Urinary bladder (tissue), 4 donors: ENCODE results near the gene UBASH3B. TPM values are rescaled to one million over a fixed set of nuclear protein-coding genes. Genes with fewer than 3 reads are reported as not detected.
"Not testable (repeated sequence)": the region's sequence is repeated elsewhere in the genome, so short reads cannot be mapped to it uniquely, and the experiment has no call there.

Experiments
- DNase-seq: peaks from one replicate; pipeline ENCODE4 v3.0.0-alpha.2; 2015; ENCODE audit errors: extremely low spot score
- H3K27ac ChIP-seq: one replicate; pipeline ENCODE4 v1.5.1; 2013; ENCODE audit warnings: low read depth, mild to moderate bottlenecking, moderate library complexity
- H3K36me3 ChIP-seq: one replicate; pipeline ENCODE4 v1.6.1; 2013; ENCODE audit warnings: mild to moderate bottlenecking, moderate library complexity; ENCODE audit not compliant: insufficient read depth
- H3K4me1 ChIP-seq: one replicate; pipeline ENCODE4 v1.6.1; 2013; ENCODE audit warnings: mild to moderate bottlenecking, moderate library complexity; ENCODE audit not compliant: insufficient read depth
- H3K4me3 ChIP-seq: one replicate; pipeline ENCODE4 v1.5.1; 2013; ENCODE audit warnings: low read depth, low read length
- WGBS: extraction: QIAGEN DNeasy Blood & Tissue Kit; methylation state at CpG from one replicate; pipeline ENCODE4 v1.1.7; 2013; 5-methylcytosine and 5-hydroxymethylcytosine counted together
- polyA plus RNA-seq: library from polyadenylated mRNA; stranded (reverse); fragments of 200-250 nt; gene quantifications from one replicate; pipeline ENCODE4 v1.2.3, GENCODE V29; 2013
- total RNA-seq: library from RNA; depleted of rRNA; stranded (reverse); fragments of >200 nt; gene quantifications from one replicate; pipeline ENCODE4 v1.2.3, GENCODE V29; 2014
- donor health status: healthy with polysubstance abuse.
- donor health status: healthy.

Gene UBASH3B
- total and polyA plus RNA-seq, 2 donors = 1.6 to 11.4 TPM

DNA sequence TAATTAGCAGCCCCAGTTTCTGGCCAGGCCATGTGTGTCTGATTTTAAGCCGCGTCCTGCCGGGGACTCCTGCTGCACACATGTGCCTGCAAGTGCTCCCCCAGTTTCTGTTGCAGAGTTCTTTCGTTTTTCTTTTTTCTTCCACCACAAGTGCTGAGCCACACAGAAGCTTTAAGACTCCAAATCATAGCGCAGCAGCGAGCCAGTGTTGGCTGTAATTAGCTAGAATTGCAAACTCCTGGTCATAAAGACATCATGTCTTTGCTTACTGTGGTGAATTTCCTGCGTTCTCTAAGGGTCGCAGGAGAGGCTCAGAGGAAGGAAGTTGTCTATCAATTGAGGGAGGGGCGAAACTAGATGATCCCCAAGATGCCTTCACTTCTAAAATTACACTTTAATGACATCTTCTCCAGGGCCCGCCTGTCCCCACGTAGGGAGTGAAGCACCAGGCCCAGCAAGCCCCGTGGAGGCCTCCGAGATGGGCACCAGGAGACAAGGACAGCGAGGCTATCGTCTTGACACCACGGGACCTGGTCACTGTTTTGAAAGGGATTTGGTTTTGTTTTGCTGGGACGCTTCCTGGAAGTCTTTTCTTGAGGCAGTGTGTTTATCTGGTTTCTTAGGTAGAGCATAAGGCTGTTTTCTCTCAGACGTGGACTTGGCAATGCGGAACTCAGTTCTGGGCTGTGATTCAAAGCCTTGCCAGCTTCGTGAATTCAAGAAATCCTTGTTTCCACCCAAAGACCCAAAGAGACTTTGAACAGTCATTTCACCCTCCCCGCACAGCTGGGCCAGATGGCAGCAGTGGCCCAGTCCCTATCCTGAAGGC, 71.8 kb downstream of the UBASH3B start:
- H3K4me3 ChIP-seq = no peak overlapping the region
- no peaks in the 10 kb centered on the region for H3K36me3 ChIP-seq
- peak overlapping the region; percentile 49 for H3K27ac ChIP-seq
- no peaks in the 10 kb centered on the region for H3K4me1 ChIP-seq
- no peak for DNase-seq
- 57% methylated on average over 21 of the region's 21 CpGs for WGBS

DNA sequence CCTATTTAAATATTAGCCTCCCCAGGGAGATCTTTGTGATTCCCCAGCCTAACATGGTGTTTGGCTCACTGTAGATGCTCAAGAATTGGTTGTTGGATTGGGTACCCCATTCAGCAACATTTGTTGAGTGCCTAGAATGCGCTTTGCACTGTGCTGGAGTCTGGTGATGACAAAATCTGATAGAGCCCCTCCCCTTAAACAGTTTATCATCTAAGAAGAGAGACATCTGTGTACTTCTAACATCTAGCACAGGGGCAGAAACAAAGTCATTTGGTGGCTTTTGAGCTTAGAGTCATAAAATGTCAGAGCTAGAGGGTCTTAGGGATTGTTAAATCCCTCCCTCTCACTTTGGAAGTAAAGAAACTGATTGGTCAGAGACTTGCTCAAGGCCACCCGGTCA, 73.0 kb downstream of the UBASH3B start:
- no peak for DNase-seq
- H3K4me3 ChIP-seq = no peak overlapping the region
- no peak overlapping the region for H3K27ac ChIP-seq
- H3K36me3 ChIP-seq = no peaks in the 10 kb centered on the region
- no peaks in the 10 kb centered on the region for H3K4me1 ChIP-seq
- 95% methylated on average over 2 of the region's 2 CpGs for WGBS

DNA sequence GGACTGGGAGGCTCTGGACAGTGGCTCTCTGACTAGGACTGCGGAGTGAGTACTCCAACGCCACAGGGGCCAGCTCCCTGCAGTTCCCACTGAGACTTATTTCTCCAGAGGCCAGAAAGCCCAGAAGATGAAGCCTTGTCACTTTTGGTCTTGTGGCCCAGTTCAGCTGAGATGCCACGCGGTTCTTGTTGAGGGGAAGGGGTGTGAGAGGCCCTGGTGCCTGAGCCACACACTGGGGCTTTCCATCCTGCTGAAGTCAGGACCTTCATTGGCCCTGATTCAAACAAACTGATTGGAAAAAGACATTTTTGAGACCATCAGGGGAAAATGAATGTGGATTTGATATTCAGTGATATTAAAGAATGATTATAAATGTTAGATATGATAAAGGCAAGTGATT, 73.6 kb downstream of the UBASH3B start:
- H3K27ac ChIP-seq = no peak overlapping the region
- H3K36me3 ChIP-seq = no peaks in the 10 kb centered on the region
- no peaks in the 10 kb centered on the region for H3K4me1 ChIP-seq
- DNase-seq = no peak
- no peak overlapping the region for H3K4me3 ChIP-seq
- WGBS = 84% methylated on average over 4 of the region's 4 CpGs

DNA sequence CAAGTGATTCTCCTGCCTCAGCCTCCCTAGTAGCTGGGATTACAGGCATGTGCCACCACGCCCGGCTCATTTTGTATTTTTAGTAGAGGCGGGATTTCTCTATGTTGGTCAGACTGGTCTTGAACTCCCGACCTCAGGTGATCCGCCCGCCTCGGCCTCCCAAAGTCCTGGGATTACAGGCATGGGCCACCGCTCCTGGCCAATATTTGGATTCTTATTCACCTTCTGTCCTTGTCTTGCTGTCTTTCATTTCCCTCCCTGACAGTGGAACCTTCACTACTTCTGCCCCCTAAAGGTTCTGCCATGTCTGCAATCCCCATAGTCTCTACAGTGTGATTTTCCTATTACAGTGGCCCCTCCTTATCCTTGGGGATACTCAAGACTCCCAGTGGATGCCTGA, 75.2 kb downstream of the UBASH3B start:
- H3K36me3 ChIP-seq, H3K4me1 ChIP-seq, H3K4me3 ChIP-seq, H3K27ac ChIP-seq, DNase-seq: not testable (repeated sequence)
- 98% methylated on average over 8 of the region's 8 CpGs for WGBS

DNA sequence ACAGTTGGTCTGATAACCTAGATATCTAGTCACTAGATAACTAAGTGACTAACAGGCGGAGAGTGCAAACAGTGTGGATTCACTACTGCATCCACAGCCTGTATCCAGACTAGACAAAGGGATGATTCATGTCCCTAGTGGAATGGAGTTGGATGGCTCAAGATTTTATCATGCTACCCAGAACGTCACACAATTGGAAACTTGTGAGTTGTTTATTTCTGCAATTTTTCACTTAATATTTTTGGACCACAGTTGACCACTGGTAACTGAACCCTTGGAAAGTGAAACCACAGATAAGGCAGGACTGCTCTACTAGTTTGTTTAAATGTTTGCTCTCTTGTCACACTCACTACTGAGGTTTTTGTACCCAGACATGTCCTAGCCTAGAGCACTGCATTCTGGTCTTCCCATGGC, 76.0 kb downstream of the UBASH3B start:
- DNase-seq = no peak
- WGBS = 66% methylated on average over 2 of the region's 2 CpGs
- H3K4me3 ChIP-seq = no peak overlapping the region
- H3K36me3 ChIP-seq = no peaks in the 10 kb centered on the region
- H3K4me1 ChIP-seq = peaks cover 3% of the 10 kb centered on the region
- no peak overlapping the region for H3K27ac ChIP-seq

DNA sequence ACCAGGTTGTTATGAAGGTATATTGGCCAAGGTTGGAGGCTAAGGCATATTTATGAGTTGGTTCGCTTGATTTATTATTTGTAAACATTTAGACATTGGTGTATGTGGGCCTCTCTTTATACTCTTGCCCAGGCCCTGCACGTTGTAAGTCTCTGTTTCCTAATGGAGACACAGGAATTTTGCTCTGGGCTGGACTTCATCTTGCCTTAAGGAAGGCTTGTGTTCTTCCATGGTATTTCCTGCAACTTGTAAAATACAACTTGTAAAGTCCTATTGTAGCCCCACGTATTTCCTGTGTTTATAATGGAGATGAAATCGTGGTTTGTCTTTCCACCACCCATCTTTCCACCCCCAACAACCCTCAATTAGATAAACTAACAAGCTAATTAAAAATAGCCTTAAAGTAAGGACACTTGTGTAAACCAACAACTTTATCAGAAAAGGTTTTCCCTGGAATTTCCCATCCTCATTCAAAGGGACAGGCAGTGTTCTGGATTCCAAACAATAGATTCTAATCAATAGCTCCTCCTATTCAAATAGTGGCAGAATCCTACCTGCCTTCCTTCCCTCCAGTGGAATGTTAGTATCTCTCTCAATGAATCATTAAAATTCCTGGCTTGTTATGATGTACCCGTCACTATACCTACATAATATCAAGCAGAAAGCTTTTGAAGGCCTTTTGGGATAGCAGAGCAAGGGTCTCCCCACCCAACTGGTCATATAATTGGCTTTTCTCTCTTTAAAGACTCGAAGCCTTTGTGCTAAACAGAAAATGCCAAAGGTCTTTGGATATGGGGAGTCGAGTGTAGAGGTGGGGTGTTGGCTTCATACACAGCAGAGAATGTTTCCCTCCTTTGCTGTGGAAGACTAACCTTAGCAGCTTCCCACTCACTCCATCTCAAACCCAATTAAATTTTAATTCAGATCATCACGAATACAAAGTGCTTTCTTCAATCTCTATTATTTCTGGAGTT, 77.1 kb downstream of the UBASH3B start:
- H3K4me1 ChIP-seq = peaks cover 3% of the 10 kb centered on the region
- no peak for DNase-seq
- H3K36me3 ChIP-seq = no peaks in the 10 kb centered on the region
- no peak overlapping the region for H3K4me3 ChIP-seq
- WGBS = 64% methylated on average over 8 of the region's 8 CpGs
- no peak overlapping the region for H3K27ac ChIP-seq

DNA sequence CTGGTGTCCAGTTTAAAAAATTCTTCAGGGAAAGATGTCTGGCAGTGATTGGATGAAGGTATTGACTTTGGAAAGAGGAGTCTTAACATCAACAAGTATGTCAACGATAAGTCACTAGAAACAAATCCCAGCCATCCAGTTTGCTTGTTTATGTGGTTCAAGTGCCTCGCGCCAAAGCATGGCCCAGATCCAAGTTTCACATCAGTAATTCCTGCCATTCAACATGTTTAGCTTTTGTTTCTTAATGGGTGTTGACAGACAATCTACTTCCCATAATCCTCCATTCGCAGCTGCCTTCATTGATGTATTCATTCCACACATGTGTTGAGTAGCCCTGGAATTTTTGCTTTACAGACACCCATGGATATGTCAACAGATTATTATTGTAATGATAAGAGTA, 77.8 kb downstream of the UBASH3B start:
- no peaks in the 10 kb centered on the region for H3K36me3 ChIP-seq
- peaks cover 3% of the 10 kb centered on the region for H3K4me1 ChIP-seq
- 27% methylated on average over 4 of the region's 4 CpGs for WGBS
- H3K27ac ChIP-seq = no peak overlapping the region
- H3K4me3 ChIP-seq = no peak overlapping the region
- DNase-seq = no peak

DNA sequence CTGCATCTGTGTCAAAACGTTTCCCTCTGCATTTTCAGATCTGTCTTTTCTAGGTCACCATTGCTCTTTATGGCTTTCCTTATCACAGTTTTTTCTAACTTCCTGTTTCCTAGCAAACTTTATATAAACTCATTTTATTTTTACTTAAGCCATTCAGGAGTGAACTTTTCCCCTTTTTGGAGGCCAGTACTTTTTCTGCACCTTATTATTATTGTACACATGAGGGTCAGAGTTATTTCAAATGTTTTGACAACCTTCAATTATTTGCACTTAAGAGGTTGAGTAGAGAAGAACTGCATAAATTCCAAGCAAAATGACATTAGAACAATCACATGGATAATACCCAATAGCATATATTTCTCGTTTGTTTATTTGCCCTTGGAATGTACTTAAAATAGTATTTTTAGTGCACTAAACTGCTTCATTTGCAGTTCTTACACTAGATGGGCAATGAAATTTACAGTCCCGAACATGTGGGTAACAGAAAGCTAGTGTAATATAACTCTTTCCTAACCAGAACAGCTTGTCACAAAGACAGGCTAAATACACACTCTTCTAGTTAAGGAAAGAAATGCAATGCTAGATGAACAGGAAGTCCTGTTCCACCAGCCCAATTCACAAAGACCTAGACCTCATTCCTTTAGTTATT, 79.5 kb downstream of the UBASH3B start:
- WGBS = 30% methylated on average over 3 of the region's 3 CpGs
- Histone ChIP-seq H3K4me3 (no peak overlapping the region), H3K27ac (no peak overlapping the region), H3K4me1 (peaks cover 3% of the 10 kb centered on the region), H3K36me3 (no peaks in the 10 kb centered on the region)
- DNase-seq = no peak

DNA sequence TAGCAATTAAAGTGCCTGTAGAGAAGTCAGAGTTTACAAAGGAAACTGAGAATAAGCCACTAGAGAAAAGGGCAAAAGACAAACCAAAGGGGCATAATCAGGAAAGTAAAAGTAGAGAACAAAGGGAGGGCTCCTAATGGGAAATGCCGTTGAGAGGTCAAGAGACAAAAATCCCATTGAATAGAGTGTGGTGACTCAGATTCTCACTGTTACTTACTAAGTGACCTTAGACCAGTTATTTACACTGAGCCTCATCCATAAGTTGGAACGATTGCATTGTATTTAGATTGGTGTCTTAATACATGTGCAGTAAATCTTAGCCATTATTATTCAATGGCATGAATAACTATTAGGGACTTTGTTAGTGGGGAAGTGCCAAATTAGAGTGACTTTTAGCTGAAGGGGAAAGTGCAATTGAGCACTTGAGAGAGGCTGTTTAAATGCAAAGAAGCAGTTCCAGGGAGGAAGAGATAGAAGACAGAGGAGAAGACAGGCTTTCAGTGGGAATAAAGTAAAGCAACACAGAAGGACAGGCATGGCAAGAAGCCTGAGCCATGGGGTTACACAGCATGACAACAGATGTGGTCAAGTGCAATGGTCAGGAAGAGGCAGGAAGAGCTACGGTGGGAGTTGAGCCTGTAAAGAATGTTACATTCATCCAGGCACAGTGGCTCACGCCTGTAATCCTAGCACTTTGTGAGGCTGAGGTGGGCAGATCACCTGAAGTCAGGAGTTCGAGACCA, 82.6 kb downstream of the UBASH3B start:
- H3K27ac ChIP-seq = no peak overlapping the region
- no peak for DNase-seq

DNA sequence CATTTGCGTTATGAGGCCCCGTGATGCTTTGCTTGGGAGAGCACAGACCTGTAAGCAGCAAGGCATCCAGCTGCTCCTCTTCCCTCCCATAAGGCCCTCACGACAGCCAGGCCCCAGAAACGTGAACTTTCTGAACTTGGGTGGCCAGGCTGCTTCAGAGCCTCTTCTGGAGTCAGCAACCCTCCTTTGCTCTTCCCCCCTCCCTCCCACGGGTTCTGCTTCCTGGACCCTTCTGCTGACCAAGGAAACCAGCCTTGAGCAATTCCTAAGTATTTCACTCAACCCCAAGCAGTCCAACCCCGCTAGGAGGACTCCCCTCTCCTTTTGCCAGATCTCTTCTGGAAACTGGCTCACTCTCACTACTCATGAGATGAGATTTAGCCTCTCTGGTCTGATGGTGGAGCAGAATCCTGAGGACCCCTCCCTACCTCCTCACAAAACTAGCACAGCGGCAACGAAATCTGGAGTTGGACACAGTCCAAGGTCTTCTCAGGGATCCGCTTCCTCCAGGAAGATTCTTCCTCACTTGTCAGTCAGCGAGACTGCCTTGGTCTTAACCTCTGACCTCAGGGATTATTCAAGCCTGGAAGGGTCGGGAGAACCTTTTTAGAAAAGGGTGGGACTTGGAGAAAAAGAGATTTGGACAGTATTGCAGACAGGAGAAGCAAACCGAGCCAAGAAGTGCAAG, 86.2 kb downstream of the UBASH3B start:
- DNase-seq = no peak
- Histone ChIP-seq H3K27ac (no peak overlapping the region), H3K4me3 (no peak overlapping the region), H3K4me1 (no peaks in the 10 kb centered on the region), H3K36me3 (no peaks in the 10 kb centered on the region)
- 39% methylated on average over 12 of the region's 12 CpGs for WGBS

More for the DNA sequence above, 82.6 kb downstream of the UBASH3B start:
- Histone ChIP-seq H3K4me3 (no peak overlapping the region), H3K4me1 (peaks cover 3% of the 10 kb centered on the region), H3K36me3 (no peaks in the 10 kb centered on the region)
- 80% methylated on average over 5 of the region's 5 CpGs for WGBS

DNA sequence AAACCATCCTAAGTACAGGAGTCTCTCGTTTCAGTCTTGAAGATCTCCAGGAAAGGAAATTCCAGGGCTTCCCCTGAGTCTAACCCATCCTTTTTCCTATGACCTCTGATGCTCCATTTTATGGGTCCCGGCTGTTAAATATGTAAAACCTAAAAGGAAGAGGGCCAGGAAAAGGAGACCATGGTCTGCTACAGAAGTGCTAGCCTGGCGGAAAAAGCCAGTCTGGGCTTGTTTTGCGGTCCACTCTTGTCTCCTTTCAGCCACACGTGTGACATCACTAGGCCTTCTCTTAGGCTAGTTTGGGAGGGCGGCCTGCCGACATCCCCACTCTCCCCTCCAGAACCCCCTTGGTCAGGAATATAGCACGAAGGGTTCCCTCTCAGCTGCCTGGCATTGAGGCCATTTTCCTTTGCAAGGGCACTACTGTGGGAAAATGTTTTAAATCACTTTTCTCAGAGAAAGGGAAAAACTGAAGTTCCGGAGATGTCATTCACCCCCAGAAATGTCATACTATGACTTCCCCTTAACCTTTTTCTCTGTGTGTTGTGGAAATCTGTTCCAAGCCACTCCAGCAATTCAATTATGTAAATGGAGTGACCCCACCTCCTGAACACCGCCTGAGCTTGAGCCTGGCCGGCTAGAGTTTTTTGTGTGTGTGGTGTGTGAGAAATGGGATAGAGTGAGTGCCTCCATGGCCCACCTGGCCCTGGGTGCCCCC, 86.9 kb downstream of the UBASH3B start:
- H3K4me3 ChIP-seq = no peak overlapping the region
- H3K4me1 ChIP-seq = no peaks in the 10 kb centered on the region
- 71% methylated on average over 11 of the region's 11 CpGs for WGBS
- no peak for DNase-seq
- H3K36me3 ChIP-seq = no peaks in the 10 kb centered on the region
- H3K27ac ChIP-seq = no peak overlapping the region

DNA sequence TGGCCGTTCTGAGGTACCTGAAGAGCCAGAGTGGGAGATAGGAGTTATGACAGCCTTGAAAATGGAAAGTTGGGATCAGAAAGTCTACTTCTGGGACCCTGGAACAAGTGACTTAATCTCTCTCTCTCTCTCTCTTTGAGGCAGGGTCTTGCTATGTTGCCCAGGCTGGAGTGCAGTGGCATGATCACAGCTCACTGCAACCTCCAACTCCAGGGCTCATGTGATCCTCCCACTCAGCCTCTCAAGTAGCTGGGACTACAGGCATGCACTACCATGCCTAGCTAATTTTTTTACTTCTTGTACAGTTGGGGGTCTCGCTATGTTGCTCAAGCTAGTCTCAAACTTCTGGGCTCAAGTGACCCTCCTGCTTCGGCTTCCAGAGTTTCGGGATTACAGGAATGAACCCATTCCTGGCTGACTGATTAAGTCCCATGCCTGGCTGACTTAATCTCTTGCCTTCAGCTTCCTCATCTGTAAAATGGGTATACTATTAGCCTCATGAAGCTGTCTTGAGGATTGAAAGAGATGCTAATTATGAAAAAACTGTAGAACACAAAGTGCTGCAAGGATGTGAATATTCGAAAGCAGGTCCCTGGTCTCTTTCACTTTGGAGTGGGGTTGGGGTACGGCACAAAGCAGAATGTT, 87.7 kb downstream of the UBASH3B start:
- whole genome bisulfite sequencing = 96% methylated on average over 6 of the region's 6 CpGs
- Histone ChIP-seq H3K36me3 (no peaks in the 10 kb centered on the region), H3K27ac (no peak overlapping the region), H3K4me3 (no peak overlapping the region), H3K4me1 (no peaks in the 10 kb centered on the region)
- DNase-seq = no peak
